Retinal pigment epithelial cell (primary cell): ENCODE results near the gene PRKCZ.

Experiments used
- DNase-seq: peaks from one replicate; pipeline ENCODE4 v3.0.0-alpha.2; 2010; ENCODE audit warnings: low read depth
- H3K4me3 ChIP-seq: 2 replicates; pipeline ENCODE4 v1.5.1; 2011; ENCODE audit warnings: mild to moderate bottlenecking, low read length, control low read depth, moderate library complexity
- TF ChIP-seq, protein P1 (sequence below): conservative IDR thresholded peaks from 2 replicates; pipeline ENCODE4 v1.5.1; 2011; ENCODE audit warnings: low read depth, low read length, control low read depth, inconsistent platforms

The PRKCZ gene

DNA sequence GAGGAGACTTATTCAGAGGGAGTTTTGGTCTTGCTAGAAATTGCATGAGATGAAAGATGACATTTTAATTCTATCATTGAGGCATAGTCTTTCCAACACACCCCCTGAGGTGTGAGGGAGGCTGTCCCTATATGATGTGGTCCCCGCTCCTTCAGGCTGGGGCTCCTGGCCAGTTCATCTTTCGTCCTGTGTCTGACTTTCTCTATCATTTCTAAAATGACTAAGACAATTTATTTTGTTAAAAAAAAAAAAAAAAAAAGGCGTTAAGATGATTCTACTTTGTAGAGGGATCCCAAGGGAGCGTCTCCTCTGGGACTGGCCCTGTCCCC lies 50.5 kb downstream of the PRKCZ start:
- no peak for DNase-seq
- no peak overlapping the region for H3K4me3 ChIP-seq
- TF ChIP-seq, protein P1, sequence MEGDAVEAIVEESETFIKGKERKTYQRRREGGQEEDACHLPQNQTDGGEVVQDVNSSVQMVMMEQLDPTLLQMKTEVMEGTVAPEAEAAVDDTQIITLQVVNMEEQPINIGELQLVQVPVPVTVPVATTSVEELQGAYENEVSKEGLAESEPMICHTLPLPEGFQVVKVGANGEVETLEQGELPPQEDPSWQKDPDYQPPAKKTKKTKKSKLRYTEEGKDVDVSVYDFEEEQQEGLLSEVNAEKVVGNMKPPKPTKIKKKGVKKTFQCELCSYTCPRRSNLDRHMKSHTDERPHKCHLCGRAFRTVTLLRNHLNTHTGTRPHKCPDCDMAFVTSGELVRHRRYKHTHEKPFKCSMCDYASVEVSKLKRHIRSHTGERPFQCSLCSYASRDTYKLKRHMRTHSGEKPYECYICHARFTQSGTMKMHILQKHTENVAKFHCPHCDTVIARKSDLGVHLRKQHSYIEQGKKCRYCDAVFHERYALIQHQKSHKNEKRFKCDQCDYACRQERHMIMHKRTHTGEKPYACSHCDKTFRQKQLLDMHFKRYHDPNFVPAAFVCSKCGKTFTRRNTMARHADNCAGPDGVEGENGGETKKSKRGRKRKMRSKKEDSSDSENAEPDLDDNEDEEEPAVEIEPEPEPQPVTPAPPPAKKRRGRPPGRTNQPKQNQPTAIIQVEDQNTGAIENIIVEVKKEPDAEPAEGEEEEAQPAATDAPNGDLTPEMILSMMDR, result no peak

DNA sequence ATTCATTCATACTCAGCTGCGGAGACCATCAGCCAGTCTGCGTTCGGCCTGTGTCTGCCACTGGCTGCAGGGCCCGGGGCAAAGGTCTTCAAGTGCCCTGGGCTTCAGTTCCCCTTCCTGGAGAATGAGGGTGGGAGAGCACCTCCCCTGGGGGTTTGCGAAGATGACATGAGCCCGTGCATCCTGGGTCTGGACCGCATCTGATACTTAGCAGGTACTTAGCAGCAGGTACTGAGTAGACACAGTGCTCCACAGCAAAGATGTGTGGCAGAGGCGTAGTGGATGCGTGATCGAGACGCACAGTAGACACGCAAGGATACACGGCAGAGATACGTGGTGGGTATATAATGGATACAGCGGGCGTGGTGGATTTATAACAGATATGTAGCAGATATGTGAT lies 51.3 kb downstream of the PRKCZ start:
- no peak overlapping the region for H3K4me3 ChIP-seq
- TF ChIP-seq, protein P1, result no peak
- no peak for DNase-seq

DNA sequence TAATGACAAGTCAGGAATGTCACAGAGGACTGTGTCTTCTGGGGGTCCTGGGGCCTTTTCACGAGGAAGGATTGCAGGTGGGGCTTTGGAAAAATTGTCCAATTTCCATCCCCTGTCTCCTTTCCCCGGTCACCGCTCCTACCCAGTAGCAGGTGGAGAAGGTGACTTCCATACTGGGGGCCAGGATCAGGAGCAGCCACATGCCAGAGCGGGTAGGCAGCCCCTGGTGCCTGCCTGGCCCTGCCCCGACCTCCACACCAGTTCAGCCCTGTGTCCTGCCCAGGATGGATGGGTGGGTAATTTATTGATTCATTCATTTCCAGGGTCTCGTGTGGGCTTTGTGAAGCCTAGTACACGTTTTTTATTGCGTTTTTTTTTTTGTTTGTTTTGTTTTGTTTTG lies 51.7 kb downstream of the PRKCZ start:
- H3K4me3 ChIP-seq, result no peak overlapping the region
- DNase-seq, result no peak
- TF ChIP-seq, protein P1, result no peak

DNA sequence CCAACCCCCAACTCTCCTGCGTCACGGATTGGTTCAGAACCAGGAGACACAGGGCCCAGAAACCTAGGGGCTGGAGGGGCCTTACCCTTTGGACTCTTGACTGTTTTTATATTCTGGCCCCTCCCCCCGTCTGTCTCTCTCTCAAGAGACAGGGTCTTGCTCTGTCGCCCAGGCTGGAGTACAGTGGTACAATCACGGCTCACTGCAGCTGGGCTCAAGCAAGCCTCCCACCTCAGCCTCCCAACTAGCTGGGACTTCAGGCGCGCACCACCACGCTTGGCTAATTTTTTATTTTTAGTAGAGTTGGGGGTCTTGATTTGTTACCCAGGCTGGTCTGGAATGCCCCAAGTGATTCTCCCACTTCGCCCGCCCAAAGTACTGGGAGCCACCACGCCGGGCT lies 52.5 kb downstream of the PRKCZ start:
- H3K4me3 ChIP-seq, result no peak overlapping the region
- TF ChIP-seq, protein P1, result no peak
- DNase-seq, result no peak

DNA sequence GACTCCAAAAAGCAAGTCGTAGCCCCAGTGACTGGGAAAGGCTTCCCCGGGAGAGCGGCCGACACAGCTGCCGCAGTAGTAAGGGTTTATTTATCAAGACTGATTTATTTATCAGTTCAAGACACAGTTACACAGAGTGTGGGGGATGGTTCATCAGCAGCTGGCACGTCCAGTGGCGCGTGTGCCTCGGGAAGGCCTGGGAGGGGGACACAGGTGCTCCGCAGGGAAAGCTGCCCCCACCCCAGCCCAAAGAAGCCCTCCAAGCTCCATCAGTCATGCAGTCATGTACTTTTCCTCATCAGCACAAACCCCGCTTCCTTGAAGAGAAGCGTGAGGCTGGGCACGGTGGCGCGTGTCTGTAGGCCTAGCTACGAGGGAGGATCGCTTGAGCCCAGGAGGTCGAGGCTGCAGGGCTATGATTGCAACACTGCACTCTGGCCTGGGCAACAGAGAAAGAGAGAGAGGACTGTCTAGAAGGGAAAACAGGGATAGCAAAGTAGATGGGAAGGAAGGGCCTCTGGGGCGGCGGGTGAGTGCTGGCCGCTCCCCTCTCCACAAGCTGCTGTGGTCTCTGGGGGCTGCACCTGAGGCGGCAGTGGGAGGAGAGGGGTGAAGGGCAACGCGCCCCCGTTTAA lies 53.2 kb downstream of the PRKCZ start:
- DNase-seq, result no peak
- H3K4me3 ChIP-seq, result no peak overlapping the region
- TF ChIP-seq, protein P1, result no peak

DNA sequence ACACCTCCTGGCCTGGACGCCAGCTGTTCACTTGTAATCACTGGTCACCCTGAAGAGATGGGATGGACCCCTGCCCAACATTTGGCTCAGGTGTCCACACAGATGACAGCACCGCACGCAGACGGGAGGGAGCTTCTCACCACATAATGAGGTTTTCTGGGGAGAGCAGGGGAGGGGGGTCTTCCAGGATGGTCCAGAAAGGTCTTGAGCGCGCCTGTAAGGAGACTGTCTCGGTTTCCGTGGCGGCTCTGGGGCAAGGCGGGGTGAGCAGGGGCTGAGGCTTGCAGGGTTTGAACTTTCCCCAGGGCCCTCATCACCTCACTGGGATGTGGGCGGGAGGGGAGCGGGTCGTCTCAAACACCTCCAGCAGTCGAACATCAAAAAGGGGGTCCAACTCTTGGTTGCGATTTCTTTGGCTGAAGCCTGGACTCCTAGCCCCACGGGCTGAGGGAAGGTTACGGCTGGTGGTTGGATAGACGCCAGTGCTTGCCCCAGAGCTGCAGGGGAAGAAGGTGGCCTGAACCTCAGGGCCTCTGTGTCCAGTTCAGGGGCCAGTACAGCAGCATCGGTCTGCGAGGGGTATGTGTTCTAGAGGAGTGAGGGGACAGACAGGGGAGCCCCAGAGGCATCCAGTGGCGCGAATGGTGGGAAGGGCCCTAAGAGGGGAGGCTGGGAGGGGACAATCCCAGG lies 53.8 kb downstream of the PRKCZ start:
- TF ChIP-seq, protein P1, result no peak
- no peak overlapping the region for H3K4me3 ChIP-seq
- DNase-seq, result no peak
